ENCODE measurements around the gene C7orf57.

C7orf57 gene

DNA sequence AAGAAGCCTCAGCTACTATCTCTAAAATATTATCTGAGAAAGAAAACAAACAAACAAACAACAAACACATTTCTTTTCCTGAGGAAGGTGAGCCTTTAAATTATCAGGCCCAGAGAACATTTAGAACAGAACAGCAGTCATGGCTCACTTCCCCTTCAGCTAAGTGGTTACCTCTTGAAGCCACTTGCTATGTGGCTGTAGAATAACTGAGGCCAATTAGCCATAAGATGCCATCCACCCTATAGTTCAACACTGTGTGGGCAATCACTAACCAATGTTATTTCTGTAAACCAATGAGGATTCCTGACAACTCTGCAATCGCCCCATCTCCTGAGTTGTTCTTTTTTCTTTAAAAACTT, 50.1 kb downstream of the C7orf57 start:
- DNase-seq (ENCODE audit: low read depth): peak; percentile 21

DNA sequence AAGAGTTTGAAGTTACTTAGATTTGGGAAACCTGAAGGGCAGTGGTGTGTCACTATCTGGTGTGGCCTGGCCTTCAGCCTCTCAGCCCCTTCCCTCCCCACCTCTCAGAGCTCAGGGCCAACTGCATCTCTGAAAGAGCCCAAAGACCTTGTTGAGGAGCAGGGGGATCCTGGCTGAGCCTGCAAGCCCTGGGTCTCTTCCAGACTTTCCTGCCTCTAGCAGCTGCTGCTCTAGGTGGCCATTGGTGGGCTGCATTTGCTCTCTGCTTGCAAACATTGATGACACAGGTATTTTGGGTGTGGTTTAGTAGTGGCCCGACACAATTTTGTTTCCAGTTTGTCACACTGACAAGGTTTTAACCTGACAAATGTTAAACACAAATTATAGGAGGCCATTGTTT, 50.6 kb downstream of the C7orf57 start:
- no peak for DNase-seq (ENCODE audit: low read depth)

GRCh38 chr7:48087349-48087748, 52.0 kb downstream of the C7orf57 start:
- DNase-seq (ENCODE audit: low read depth): peak; percentile 90

DNA sequence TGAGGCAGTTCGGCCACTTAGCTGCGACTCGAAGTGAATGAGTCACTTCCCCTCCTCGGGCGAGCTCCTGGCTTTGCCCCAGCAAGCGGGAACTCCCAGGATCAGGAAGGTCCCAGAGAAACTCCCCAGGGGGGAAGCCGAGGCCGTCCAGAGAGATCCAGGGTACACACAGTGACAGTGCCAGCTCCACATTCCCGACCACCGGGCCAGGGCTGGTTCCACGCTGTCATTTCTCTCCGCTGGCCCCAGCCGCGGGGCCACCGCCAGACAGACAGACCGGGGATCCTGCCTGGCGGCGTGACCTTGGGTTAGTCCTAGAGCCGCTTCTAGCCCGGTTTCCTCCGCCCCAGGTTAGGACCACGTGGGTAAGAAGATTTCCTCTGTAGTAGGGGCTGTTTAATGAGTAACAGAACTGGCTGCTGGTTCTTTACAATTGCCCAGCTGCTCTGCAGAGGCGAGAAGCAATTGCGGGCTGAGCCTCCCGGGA, 53.3 kb downstream of the C7orf57 start:
- peak; percentile 94 for DNase-seq (ENCODE audit: low read depth)

GRCh38 chr7:48089046-48090003, 54.0 kb downstream of the C7orf57 start, which contains the start of gene UPP1:
UPP1 (plus strand) TSS chr7:48089265; CDS start chr7:48094784, 5,519 bp downstream.
- DNase-seq (ENCODE audit: low read depth): peak; percentile 40

DNA sequence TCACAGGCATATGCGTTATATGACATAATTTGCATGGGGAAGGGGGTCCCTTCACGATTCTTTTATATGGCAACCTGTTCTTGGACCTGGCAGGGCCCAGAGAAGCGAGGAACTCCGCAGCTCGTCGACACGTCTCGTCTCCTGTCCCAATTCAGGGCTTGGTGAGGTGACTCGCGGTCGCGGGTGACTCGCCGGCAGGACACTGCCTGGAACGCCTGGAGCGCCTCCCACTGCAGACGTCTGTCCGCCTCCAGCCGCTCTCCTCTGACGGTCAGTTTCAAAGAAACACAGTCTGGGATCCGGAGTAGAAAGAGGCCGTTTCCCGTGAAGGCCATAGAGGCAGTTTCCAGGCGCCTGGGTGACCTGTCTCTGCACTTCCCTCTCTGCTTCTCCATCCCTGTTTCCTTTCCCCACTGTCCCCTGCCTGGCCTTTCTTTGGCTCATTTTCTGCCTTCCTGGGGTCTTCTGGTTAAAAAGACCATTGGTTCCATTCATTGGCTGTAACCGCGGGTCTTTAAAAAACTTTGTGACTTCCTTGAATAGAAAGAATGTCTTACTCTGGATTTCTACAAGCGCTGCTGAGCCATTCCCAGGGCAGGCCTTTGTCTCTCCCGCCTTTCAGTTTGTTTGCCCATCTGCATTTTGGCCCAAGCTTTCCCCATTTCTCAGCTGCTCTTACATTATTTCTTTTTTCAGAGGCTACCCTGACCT, 54.9 kb downstream of the C7orf57 start:
- DNase-seq (ENCODE audit: low read depth): peak; percentile 40

GRCh38 chr7:48091506-48092433, 56.4 kb downstream of the C7orf57 start:
- no peak for DNase-seq (ENCODE audit: low read depth)

DNA sequence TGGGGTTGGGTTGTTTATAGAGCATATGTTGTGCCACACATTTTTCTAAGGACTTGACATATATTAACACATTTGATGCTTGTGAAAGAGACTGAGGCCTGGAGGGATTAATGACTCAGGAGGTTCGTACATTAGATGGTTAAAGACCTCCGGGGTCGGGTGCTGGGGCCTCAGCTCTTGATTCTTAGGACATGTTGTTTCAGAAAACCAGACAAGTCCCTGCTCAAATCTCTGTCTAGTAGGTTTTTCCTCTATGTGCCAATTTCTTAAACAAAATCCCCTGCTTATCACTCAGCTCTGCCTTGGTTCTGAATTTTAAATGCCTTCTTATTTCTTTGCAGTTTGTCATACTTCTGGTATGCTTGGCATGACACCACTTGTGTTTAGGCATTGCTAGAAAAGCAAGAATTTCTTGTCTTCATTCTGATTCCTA, 59.5 kb downstream of the C7orf57 start:
- peak; percentile 79 for DNase-seq (ENCODE audit: low read depth)

- peak; percentile 28 for DNase-seq (ENCODE audit: low read depth)
Measured at GRCh38 chr7:48096273-48096672, 60.9 kb downstream of the C7orf57 start.

DNA sequence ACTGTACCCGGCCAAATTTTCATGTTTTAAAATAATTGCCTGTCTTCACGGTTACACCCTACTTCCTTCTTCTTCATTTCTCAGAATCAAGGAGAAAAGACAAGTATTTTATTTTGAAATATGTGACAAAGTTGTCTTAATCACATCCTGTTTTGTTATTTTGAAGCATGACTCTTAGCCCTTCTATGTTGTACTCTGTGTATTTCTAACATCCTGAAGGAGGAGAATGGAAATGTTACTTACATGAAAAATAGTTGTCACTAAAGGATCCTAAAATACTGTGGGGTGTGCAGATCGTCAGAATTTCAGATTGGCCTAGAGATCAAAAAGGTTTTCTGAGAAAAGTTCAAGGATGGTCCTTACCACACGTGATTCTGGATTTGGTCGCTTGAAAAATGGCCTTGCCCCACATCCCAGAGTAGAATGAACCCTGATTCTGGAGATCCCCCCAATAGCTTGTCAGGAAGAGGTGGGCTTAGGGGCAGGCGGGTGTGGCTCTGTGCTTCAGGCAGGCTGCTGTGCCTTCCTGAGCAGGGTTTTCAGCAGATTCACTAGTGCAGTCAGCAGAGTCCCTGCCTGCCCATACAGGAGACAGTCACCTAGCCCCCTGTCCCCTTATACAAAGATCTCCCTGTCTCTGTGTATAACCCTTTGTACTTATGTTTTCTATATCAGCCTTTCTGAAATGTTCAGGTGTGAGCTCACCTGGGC, 62.3 kb downstream of the C7orf57 start:
- peak; percentile 65 for DNase-seq (ENCODE audit: low read depth)

DNA sequence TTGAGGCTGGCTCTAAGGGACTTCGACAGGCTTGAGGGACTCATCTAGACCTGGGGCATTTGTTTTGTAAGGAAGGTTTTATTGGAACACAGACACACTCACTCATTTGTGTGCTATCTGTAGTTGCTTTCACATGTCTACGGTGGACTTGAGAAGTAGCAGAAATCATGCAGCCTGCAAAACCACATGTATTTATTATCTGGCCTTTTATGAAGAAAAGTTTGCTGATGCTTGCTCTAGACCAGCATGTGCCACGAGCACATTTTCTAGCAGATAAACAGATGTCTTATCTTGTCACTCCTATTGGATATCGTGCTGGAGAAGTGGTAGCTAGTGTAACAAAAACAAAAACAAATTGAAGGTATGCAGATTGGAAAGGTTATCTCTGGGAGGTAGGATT, 63.5 kb downstream of the C7orf57 start:
- DNase-seq (ENCODE audit: low read depth): no peak

- DNase-seq (ENCODE audit: low read depth): no peak
Measured at GRCh38 chr7:48099781-48100180, 64.4 kb downstream of the C7orf57 start.

DNA sequence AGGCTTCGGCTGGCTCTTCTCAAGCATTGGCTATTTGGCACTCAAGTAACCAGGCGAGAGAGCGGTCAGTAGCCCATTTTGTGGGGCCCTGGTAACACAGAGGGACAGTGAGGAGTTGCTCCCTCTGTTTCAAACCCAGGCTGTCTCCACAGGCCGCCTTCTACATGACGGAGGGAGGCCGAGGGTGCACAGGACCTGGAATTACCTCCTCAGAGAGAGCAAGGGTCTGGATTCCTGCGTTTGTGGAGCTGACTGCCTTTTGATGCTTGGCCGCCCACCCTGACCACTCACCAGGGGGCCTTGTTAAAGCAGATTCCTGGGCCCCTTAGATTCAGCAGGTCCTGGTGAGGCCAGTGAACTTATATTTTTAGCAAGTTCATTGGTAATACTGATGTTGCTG, 66.0 kb downstream of the C7orf57 start:
- no peak for DNase-seq (ENCODE audit: low read depth)

DNA sequence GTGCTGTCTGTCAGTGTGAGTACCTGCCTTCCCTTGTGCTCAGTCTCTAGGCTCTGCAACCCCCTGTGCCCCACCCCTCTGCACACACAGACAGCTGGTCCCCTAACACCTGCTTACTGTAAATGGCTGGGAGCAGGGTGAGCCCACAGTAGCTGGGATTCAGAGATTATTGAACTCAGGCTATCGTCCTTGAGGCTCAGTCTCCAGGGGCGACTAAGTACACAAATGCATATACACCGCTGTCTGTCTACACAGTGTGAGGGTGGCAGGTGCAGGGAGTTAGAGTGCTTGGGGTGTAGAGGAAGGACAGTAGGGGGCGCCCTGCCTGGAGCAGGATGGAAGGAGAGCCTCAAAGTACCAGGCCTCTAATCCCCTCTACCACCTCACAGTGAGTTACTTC, 66.6 kb downstream of the C7orf57 start:
- DNase-seq (ENCODE audit: low read depth): peak; percentile 30

GRCh38 chr7:48102530-48102929, 67.2 kb downstream of the C7orf57 start:
- no peak for DNase-seq (ENCODE audit: low read depth)

DNA sequence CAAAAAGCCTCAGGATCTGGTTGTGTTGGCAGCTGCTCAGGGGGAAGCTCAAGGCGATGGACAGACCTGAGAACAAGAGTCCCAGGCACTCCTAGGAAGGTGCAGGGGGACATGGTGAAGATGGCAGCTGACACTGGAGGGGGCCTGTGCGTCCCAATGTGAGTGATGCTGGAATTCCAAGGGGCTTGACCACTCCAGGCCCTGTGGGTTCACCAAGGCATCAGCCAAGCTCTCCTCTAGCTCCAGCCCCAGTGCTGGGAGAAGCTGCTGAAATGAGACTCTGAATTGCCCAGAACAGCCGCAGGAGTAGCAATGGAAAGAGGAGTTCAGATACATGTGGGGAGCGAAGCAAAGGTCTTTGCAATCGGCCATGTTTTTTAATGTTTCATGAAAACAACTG, 69.7 kb downstream of the C7orf57 start:
- no peak for DNase-seq (ENCODE audit: low read depth)

GRCh38 chr7:48106906-48107659, 71.7 kb downstream of the C7orf57 start:
- DNase-seq (ENCODE audit: low read depth): no peak

- DNase-seq (ENCODE audit: low read depth): no peak
Measured at GRCh38 chr7:48107926-48108472, 72.7 kb downstream of the C7orf57 start.

GRCh38 chr7:48108959-48109847, 73.9 kb downstream of the C7orf57 start:
- DNase-seq (ENCODE audit: low read depth): no peak

All from ELR (cell line).